ENCODE measurements around the gene RAB4B.
A peak's percentile ranks its signal among the peaks of the same experiment; 100 is the strongest.
"Not testable (repeated sequence)": the region's sequence is repeated elsewhere in the genome, so short reads cannot be mapped to it uniquely, and the experiment has no call there.

The RAB4B gene

DNA sequence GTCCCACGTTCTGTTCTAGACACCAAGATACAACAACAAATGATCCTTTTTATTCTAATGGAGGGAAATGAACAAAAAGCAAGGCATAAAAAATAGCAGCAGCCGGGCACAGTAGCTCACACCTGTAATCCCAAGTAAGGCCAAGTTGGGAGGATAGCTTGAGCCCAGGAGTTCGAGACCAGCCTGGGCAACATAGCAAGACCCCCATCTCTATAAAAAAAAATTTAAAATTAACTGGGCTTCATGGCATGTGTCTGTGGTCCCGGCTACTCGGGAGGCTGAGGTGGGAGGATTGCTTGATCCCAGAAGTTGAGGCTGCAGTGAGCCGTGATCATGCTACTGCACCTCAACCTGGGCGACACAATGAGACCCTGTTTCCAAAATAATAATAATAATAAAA is 1.7 kb upstream of the RAB4B start:
- DNase-seq: no peak
- in situ Hi-C loops (cut with MboI; ENCODE audit: low pct_unique_long_range_greater_than_20kb, low sequenced_read_pairs): no loop called here

DNA sequence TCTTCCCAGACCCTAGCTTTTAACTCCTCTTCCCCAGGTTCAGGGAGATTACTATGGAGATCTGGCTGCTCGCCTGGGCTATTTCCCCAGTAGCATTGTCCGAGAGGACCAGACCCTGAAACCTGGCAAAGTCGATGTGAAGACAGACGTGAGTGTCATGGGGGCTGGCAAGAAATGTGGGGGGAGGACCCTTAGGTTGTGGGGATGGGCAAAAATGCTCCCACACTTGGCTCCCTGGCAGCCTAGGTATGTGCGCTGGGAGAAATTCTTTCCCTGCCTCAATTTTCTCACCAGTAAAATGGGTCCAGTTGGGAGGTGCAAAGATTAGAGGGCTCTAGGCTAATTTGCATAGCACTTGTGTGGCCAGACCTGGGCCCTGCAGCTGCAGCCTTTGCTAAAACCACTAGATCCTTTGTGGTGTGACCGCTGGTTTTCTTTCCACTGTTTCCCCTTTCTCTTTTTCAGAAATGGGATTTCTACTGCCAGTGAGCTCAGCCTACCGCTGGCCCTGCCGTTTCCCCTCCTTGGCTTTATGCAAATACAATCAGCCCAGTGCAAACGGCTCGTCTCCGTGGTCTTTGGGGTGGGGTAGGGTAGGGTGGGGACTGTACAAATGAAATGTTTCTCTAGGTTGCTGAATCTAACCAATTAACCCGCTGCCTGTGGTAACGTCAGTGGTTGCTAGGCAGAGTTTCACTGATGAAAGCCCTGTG is 959 bp upstream of the RAB4B start:
- peak; percentile 99 for DNase-seq
- in situ Hi-C loops (cut with MboI; ENCODE audit: low pct_unique_long_range_greater_than_20kb, low sequenced_read_pairs): no loop called here

DNA sequence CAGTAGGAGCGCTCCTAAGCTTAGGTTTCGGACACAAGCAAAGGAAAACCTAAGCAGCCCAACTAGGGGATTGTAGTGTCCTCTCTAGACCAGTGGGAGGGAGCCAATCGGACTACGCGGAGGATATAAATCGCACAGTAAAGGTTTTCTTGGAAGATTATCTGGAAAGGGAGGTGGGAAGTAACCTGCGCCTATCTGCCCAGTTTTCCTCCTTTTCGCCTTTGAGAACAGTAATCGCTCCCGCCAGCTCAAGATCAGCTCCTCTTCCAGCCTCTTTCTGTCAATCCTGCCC is 456 bp upstream of the RAB4B start:
- no peak for DNase-seq
- in situ Hi-C loops (cut with MboI; ENCODE audit: low pct_unique_long_range_greater_than_20kb, low sequenced_read_pairs): no loop called here

DNA sequence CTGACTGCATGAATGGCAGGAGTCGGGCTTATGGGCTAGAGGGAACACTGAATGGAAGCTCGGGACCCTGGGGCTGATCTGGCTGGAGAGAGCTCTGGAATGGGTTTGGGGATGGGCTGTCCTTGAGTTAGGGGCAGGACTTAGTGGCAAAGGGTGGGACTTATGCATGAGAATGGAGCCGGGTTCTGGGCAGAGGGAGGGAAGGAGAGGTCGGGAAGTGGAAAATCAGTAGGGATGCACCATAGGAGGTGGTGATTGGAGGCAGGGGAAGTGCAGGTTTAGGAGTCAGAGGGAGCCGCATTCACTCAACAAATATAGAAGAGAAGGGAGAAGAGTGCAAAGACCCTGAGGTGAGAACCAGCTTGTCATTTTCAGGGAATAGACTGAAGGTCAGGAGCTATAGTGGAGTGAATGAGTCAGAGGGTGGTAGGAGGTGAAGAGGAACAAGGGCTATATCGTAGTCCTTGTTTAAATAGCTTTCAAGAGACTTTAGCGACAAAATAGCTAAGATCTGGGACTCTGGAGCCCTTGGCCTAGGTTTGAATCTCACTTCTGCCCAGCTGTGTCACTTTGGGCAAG is 748 bp downstream of the RAB4B start:
- no peak for DNase-seq
- in situ Hi-C loops (cut with MboI; ENCODE audit: low pct_unique_long_range_greater_than_20kb, low sequenced_read_pairs): no loop called here

DNA sequence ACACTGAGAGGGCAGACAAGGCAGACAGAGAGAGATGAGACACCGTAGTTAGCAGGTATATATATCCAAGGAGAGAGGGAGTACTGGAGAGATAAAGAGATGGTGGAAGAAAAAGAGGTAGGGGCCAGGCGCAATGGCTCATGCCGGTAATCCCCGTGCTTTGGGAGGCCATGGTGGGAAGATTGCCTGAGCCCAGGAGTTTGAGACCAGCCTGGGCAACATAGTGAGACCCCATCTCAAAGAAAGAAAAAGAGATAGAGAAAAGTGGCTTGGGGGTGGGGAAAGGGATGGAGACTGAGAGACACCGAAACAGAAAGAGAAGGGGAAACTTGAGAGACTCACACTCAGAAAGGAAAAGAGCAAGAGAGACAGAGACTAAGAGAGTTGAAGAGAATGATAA is 2.5 kb downstream of the RAB4B start:
- DNase-seq: no peak
- in situ Hi-C loops (cut with MboI; ENCODE audit: low pct_unique_long_range_greater_than_20kb, low sequenced_read_pairs): no loop called here

DNA sequence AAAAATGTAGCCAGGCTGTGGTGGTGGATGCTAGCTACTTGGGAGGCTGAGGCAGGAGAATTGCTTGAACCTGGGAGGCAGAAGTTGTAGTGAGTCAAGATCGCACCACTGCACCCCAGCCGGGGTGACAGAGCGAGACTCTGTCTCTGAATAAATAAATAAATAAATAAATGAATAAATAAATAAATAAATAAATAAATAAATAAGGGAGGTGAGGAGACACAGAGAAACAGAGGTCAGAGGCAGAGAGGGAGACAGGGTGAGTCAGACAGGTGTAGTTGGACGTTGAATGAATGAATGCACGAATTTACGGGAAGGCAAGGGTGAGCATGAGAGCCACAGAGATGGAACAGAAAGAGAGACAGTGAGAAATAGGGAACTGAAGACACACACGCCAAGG is 3.1 kb downstream of the RAB4B start:
- DNase-seq: no peak
- in situ Hi-C loops (cut with MboI; ENCODE audit: low pct_unique_long_range_greater_than_20kb, low sequenced_read_pairs): no loop called here

DNA sequence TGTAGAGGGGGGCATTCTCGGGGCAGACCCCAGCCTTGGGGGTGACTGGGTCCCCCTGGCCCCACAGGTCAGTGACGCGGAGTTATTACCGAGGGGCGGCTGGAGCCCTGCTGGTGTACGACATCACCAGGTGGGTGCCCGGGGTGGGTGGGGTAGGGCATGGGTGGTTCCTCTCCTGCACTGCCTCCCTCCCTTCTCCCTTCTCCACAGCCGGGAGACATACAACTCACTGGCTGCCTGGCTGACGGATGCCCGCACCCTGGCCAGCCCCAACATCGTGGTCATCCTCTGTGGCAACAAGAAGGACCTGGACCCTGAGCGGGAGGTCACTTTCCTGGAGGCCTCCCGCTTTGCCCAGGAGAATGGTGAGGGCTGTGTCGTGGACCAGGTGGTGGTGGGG is 5.7 kb downstream of the RAB4B start:
- DNase-seq: no peak
- in situ Hi-C loops (cut with MboI; ENCODE audit: low pct_unique_long_range_greater_than_20kb, low sequenced_read_pairs): no loop called here

DNA sequence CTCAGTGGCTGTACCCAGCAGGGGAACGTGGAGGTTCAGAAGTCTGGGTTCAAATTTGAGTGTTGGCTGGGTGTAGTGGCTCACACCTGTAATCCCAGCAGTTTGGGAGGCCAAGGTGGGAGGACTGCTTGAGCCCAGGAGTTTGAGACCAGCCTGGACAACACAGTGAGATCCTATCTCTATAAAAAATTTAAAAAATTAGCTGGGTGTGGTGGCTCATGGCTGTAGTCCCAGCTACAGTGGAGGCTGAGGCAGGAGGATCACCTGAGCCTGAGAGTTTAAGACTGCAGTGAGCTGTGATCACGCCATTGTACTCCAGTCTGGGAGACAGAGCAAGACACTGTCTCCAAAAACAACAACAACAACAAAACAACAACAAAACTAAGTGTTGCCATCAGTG is 6.1 kb downstream of the RAB4B start:
- DNase-seq; in situ Hi-C loops (cut with MboI; ENCODE audit: low pct_unique_long_range_greater_than_20kb, low sequenced_read_pairs): not testable (repeated sequence)

DNA sequence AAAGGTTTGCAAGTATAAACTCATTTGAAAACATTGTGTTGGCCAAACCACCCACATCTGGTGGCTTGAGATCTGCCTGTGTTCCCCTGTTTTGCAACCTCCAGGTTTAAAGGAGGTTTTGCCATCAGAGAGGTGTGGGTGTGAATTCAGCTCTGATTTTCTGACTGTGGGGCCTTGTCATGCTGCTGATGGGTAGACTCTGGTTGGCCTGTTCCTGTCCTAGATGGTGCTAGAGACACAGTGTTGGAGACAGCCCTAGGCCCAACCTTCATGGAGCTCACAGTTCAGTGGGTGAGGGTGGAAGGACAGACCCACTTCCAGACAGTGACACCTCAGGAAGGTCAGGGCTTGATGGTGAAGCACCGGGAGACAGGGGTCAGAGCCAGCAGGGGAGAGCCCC is 7.5 kb downstream of the RAB4B start:
- DNase-seq: no peak
- in situ Hi-C loops (cut with MboI; ENCODE audit: low pct_unique_long_range_greater_than_20kb, low sequenced_read_pairs): no loop called here

DNA sequence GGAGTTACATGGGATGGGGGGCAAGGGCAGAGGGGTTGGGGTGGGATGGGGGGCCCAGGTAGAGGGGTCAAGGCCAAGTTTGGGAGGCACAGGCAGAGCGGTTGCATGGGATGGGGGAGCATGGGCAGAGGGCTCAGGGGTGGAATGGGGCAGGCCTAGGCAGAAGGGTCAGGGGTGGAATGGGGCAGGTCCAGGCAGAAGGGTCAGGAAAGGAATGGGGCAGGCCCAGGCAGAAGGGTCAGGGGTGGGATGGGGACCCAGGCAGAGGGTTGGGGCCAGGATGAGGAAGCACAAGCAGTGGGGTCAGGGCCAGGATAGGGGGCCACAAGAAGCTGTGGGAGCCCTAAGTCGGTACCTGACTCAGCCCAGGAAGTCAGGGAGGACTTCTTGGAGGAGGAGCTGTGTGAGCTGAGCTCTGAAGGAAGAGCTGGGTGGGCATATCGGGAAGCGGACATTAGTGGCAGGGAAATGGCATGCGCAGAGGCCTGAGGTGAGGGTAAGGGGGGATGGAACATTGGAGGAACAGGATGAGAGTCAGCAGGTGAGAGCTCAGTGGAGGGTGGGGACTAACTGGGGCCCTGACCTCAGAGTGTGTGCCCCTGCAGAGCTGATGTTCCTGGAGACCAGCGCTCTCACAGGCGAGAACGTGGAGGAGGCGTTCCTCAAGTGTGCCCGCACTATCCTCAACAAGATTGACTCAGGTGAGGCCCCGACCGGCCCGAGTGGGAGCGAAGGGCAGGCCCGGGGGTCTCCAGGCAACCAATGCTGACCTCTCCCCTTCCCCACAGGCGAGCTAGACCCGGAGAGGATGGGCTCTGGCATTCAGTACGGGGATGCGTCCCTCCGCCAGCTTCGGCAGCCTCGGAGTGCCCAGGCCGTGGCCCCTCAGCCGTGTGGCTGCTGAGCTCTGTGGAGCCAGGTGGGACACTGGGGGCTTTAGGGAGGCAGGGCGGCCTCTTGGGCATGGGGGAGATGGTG is 8.3 kb downstream of the RAB4B start:
- DNase-seq: no peak
- in situ Hi-C loops (cut with MboI; ENCODE audit: low pct_unique_long_range_greater_than_20kb, low sequenced_read_pairs): no loop called here

DNA sequence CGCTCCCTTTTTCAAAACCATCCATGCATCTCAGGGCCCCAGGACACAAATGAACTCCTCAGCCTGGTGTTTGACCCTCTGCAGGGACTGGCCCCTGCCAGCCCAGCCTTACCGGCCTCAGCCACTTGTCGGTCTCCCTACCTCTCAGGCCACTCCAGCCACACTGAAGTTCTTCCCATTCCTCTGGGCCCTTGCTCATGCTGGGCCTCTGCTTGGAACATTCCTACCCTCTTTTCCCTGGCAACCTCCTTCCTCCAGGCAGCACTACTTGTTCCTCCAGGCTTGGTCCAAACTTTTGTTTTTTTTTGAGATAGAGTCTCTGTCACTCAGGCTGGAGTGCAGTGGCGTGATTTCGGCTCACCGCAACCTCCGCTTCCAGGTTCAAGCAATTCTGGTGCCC is 13.3 kb downstream of the RAB4B start:
- in situ Hi-C loops (cut with MboI; ENCODE audit: low pct_unique_long_range_greater_than_20kb, low sequenced_read_pairs): no loop called here

DNA sequence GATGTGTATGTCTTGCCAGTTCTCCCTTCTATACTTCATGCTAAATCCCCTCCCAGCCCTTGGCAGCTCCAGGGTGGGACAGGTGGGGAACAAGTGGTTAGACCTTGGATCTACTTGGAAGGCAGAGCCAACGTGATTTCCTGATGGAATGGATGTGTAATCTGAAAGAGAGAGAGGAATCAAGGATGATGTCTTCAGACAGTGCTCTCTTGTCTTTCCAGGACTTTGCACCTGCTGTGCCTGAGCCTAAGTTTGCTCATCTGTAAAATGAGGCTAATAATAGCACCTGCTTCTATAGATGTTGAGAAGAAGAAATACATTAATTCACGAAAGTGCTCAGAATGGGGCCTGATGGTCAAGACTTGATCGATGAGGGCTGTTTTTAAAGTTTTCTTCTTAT is 13.9 kb downstream of the RAB4B start:
- DNase-seq: no peak
- in situ Hi-C loops (cut with MboI; ENCODE audit: low pct_unique_long_range_greater_than_20kb, low sequenced_read_pairs): no loop called here

More for the DNA sequence above, 13.3 kb downstream of the RAB4B start:
- DNase-seq: no peak

DNA sequence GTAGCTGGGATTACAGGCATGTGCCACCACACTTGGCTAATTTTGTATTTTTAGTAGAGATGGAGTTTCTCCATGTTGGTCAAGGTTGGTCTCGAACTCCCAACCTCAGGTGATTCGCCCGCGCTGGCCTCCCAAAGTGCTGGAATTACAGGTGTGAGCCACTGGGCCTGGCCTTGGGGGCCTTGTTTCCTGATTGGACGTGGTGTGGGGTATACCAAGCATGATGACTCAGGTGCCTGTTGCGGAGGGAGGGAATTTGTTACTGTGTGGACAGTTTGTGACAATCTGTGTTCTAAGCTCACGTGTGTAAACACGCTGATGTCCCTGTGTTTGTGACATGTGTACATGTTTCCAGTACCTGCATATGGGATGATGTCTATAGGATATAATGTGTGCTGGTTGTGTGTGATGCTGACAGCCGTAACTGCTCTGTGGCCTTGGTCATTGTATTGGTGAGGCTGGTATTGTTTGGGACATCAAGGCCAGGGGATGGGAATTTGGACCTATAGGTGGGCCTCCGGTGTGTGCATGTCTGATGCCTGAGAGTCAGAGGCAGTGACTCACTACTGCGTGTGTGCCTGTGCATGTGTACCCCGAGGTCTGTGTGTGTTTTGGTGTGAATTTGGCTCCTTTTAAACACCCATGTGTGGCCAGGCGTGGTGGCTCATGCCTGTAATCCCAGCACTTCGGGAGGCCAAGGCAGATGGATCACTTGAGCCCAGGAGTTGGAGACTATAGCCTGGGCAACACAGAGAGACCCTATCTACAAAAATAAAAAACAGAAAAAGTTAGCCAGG is 19.3 kb downstream of the RAB4B start:
- in situ Hi-C loops (cut with MboI; ENCODE audit: low pct_unique_long_range_greater_than_20kb, low sequenced_read_pairs): no loop called here
- no peak for DNase-seq

DNA sequence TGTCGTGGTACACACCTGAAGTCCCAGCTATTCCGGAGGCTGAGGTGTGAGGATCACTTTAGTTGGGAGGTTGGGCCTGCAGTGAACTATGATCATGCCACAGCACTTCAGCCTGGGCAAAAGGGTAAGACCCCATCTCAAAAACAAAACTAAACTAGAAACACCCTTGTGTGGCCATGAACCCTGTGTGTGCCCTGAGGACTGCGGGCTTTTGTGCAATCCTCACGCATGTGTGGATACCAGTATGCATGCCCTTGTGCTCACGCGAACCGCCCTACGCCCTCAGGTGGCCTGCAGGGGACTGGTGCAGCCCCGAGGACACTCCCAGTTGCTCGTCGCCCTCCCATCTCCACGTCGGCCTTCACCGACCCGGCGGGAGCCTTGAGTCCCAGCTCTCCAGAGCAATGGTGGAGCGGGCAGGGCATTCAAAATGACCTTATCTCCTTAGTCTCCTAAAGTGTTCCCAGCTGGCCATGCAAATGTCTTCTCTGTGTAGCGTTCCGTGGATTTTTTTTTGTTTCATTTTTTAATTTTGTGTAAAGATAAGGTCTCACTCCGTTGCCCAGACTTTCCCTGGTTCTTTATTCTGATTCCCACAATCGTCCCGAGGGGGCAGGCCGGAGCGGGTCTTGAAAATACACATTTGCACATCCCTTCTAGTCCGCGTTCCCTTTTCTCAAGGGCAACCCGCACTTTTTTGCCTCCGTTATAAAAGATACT is 20.1 kb downstream of the RAB4B start:
- in situ Hi-C loops (cut with MboI; ENCODE audit: low pct_unique_long_range_greater_than_20kb, low sequenced_read_pairs): no loop called here
- DNase-seq: peak; percentile 84

DNA sequence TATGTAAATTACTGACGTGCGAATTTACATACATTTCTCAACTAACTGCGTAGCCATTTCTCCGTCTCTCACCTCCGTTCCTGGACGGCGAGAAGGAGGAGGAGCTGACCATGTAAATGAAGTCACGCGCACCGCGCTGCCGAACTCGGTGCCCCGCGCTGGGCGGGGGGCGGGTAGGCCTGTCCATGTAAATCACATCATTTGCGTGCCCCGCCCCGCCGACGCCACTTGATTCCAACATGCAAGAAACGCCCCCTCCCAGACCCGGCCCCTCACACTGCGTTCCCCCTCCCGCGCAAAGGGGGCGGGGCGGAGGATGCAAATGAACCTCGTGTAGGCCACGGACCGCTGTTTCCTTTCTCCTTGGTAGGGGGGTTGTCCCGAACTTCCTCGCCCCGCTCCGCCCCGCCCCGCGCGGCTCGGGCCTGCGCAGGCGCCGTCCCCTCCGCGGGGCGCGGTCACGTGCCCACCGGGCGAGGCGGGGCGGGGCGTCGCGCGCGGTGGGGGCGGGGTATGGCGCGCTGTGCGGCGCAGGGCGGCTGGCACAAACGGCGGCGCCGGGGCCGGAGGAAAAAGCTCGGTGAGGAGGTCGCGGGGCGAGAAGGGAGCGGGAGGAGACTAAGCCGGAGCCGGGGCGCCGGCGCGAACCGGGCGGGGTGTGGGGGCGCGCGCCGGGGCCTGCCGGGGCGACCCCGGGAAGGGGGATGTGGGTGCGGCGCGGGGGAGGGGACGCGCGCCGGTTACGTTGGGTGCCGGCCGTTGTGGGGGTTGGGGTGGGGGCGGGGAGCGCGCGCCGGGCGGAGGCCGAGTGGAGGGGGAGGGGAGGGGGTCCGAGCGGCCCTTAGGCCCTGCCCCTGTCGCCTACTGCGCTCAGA is 20.9 kb downstream of the RAB4B start, which contains the start of gene EGLN2:
Gene EGLN2, plus strand, starts transcription at position 509 of the 875 bp plus-strand sequence. CDS start 1,382 bp downstream, outside the sequence.
- in situ Hi-C loops (cut with MboI; ENCODE audit: low pct_unique_long_range_greater_than_20kb, low sequenced_read_pairs): no loop called here
- peak; percentile 100 for DNase-seq

DNA sequence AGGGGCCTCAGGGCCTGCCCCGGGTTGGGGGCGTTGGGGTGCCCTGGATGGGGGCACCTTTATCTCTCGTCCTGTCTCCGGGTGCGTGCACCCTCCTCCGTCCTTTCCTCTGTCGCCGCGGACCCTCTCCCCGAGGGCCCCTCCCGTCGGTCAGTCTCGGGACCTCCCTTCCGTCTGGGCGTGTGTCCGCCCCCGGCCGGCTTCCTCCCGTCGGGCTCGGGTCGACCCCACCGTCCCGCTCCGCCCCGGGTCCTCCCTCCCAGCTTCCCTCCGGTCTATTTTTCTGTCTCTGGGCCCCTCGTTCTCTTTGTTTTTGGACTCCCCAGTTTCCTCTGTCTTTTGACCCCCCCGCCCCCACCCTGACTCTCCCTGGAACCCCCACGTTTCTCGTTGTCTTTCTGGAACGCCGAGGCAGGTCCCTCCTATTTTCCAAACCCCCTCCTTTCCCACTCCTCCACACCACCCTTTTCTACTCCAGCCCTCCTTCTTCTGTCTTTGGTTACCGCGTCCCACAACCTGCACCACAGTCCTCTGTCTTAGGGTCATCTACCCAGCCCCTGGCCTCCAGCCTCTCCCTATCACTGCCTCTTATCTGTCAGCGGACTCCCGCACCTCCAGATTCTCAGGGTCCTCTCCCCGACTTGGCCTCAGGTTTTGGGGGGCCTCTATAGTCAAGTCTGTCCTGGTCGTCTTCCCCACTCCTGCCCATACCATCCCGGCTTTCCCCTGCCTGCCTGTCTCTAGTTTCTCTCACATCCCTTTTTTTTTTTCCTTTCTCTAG is 21.7 kb downstream of the RAB4B start:
- in situ Hi-C loops (cut with MboI; ENCODE audit: low pct_unique_long_range_greater_than_20kb, low sequenced_read_pairs): no loop called here
- DNase-seq: no peak

DNA sequence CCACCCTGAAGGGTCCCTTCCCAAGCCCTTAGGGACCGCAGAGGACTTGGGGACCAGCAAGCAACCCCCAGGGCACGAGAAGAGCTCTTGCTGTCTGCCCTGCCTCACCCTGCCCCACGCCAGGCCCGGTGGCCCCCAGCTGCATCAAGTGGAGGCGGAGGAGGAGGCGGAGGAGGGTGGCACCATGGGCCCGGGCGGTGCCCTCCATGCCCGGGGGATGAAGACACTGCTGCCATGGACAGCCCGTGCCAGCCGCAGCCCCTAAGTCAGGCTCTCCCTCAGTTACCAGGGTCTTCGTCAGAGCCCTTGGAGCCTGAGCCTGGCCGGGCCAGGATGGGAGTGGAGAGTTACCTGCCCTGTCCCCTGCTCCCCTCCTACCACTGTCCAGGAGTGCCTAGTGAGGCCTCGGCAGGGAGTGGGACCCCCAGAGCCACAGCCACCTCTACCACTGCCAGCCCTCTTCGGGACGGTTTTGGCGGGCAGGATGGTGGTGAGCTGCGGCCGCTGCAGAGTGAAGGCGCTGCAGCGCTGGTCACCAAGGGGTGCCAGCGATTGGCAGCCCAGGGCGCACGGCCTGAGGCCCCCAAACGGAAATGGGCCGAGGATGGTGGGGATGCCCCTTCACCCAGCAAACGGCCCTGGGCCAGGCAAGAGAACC is 22.4 kb downstream of the RAB4B start:
- in situ Hi-C loops (cut with MboI; ENCODE audit: low pct_unique_long_range_greater_than_20kb, low sequenced_read_pairs): no loop called here

More for the DNA sequence above, 22.4 kb downstream of the RAB4B start:
- DNase-seq: no peak
